NCI-H345 treated with DMSO at 0.1 percent for 48 hours (cell line): ENCODE data around the gene NDUFC2.
A peak's percentile ranks its signal among the peaks of the same experiment; 100 is the strongest.
"Not testable (repeated sequence)": the region's sequence is repeated elsewhere in the genome, so short reads cannot be mapped to it uniquely, and the experiment has no call there.

Experiments
- DNase-seq: peaks from one replicate; lab custom pipeline; 2025; ENCODE audit not compliant: unreplicated experiment; lab: John Stamatoyannopoulos, UW

Gene NDUFC2

DNA sequence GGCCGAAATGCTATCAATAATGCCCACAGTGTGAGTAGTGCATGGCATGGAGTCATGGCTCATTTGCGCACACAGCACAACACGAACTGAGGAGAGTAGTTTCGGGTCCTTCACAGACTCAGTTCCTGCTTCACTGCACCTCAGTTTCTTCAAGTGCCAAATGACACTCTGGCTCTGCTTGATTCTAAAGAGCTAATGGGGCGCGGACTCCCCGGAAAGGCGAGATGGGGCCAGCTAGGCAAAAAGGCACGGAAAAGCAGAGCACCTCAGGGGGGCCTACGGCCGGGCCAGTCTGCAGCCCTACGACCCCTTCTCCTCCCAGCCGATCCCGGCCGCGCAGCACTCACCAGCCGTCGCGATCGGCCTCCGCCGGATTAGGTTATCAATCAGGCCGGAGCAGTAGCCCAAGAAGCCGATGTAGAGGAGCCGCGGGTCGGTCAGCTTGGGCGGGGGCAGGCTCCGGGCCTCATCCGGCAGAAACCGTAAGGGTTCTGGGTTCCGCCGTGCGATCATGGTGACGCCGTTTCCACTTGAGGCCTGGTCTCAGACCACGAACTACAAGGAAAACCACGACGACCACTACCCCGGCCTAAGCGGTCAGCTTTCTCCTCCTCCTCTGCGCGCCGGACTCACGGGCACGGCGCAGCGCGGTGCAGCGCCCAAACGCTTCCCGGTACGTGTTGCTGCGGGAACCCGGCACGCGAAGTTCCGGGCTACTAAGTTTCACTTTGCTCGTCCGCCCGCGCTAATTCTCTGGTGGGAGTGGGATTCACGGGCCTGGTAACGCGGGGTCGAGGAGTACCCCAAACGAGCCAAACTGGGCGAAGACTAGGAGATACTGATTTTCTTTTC lies at the start of gene NDUFC2:
NDUFC2 (minus strand) TSS at position 631 of the 852 bp plus-strand sequence; CDS start at position 513, 118 bp downstream.
- DNase-seq = peak; percentile 74

DNA sequence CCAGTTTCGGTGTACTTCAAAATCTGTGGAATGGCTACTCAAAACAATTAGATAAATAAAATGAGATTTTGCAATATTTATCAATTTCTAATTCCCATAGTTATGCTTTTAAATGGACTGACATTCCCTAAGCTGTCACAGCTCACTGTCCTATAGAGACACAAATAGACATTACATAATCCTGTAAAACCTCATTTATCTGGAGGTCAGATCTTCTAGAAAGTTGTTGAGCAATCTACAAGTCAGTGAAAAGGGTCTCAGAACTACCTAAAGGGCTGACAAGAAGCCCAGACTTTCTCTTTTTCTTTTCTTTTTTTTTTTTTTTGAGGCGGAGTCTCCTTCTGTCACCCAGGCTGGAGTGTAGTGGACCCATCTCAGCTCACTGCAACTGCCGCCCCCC lies 47.7 kb upstream of the NDUFC2 start:
- DNase-seq = no peak

DNA sequence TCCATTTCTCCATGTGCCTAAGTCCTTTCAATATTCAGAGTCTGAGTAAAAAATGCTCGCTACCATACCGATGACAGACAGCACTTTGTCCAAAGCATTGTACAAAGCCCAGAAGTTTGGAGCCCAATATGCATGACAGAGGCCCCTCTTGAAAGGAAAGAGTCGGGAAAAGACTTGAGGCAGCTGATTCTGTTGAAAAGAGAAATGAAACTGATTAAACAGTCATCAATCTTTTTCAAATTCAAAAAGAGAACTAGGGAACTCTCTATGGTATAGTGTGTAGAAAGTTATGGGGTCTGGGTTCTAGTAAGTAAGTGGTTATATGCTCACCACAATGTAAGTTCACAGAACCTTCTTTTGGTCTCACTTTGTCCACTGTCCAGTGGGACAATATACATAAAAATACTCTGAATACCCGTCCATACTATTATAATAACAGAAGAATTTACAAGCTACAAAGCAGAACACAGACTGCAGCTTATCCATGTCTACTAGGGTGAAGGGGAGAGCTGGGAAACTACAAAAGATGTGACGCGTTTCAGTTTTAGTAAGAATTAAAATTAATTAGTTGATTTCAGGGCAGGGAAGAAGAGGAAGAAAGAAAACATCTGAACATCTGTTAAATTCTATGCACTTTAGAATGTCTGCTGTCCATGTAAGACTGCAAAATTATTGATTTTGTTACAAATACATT lies 33.1 kb upstream of the NDUFC2 start:
- no peak for DNase-seq

DNA sequence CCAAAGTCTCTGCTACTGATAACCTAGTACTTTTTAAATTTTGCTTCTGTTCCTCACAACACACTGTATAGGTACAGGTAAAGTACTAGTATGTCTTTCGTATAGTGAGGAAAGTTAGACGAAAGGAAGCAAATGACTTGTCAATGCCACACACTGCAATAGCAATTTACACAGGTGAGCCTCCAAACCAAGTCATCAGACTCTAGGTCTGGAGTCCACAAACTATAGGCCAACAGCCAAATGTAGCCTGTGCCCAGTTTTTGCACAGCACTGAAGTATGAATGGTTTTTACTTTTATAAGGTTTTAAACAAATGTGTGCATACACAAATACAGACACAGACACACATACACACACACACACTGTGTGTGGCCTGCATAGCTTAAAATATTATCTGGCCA lies 31.6 kb upstream of the NDUFC2 start:
- no peak for DNase-seq

DNA sequence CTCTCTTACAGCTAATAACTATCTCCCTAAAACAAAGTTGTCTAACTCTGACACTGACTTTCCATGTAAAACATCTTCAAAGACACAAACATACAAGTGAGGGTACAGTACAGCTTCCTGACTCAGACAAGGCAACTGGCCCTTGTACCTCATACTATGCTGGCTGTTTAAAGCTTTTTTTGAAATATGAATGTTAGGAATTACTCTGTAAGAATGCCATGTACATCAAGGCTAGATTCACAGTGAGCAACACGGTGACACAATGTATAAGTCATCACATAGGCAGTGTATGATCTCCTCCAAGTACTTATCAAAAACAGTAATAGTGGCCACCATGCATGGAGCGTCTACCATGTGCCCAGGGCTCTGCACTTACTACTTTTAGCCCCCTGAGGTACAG lies 31.2 kb upstream of the NDUFC2 start:
- no peak for DNase-seq

DNA sequence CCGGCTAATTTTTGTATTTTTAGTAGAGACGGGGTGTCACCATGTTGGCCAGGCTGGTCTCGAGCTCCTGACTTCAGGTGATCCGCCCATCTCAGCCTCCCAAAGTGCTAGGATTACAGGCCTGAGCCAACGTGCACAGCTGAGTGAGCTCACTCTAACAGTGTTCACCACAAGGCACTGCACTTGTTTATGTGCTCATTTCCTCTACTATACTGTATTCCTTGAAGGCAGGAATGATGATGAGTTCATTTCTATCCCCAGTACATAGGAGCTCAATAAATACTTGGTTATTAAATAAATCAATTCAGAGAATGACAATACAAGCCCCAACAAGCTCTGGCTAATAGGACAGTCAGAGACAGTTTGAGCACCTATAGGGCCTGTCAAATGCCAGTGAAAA lies 30.7 kb upstream of the NDUFC2 start:
- DNase-seq = no peak

DNA sequence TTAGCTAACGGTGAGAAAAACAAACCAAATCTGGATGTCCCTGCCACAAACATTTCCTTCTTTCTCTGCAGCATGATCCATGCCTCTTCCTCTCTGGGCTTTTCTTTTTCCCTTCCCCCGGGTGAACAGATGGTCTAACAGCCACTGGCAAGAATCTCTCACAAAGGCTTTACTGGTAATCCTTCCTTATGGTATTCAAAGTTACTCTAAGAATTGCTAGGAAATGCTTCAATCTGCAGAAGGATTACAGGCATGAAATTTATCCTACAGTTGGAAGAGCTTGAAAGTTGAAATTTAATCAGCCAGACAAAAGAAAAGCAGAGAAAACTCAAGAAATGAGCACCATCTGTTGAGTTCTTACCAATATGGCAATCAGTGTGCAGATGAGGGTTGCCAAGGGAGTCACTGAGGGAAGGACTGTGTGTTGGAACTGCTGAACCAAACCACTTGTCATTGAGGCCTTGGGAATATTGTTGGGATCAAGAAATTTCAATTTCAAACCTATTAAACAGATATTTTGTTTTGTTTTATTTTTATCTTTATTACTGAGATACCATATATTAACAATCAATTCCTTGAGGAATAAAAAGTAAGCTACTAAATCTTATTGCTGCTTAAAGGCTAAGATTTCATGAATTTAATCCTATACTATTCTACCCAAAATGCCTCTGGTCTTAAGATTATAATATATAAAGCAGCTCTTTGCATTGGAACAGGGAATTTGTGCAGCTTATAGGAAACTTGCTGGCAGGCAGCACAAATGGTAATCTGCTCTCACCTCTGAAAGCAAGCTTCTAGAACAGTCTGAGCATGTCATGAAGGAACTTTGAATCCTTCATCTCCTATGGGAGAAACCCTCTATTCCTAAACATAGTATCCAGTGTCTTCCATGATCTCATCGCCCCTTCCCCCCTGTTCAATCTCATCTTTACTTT lies 29.7 kb upstream of the NDUFC2 start:
- DNase-seq = no peak

DNA sequence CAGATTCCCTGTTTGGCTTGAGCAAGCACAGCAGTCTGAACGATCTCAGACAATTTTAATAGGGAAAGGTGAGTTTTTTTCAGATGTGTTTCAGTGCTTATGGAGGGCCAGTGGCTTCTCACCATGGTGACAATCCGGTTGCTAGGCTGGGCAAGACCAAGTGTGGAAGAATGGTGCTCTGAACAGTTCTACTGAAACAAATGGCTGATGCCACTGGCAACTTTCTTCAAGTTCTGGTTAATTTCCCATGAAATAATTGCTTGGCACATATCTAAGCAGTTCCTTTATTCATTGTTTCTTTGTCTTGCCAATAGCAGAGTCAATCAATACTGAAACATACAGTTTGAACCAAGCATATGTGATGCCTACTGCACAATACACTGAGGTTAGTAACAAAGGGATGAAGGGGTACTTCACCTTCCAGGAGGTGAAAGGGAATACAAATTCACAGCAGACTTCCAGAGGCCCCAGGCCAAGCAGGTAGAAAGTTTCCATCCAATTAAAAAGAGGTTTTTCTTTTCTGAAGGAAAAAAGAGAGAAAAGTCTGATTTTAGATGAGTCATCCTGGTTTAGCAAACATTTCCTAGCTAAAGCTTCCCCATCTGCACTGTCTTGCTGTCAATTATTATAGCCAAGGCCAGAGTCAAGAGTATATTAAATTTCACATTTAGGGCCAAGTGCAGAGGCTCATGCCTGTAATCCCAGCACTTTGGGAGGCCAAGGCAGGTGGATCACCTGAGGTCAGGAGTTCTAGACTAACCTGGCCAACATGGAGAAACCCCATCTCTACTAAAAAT lies 21.2 kb upstream of the NDUFC2 start:
- peak; percentile 88 for DNase-seq

DNA sequence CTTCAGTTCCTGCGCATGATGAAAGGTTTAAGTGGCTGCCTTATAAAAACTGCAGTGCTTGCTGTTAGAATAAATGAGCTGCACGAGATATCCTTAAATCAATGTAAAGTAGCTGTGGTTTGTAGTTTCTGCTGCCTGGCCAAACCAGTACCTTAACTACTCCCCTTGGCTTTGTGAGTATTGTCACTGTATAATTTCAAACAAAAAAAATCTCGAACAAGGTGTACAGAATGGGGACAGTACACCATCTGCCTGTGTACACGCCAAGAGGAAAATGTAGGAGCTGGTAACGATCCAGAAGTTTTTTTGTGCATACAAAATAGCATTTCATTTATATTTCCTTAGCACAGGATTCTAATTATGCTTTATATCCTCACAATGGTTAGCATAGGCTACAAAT lies 20.6 kb upstream of the NDUFC2 start:
- DNase-seq = peak; percentile 48

DNA sequence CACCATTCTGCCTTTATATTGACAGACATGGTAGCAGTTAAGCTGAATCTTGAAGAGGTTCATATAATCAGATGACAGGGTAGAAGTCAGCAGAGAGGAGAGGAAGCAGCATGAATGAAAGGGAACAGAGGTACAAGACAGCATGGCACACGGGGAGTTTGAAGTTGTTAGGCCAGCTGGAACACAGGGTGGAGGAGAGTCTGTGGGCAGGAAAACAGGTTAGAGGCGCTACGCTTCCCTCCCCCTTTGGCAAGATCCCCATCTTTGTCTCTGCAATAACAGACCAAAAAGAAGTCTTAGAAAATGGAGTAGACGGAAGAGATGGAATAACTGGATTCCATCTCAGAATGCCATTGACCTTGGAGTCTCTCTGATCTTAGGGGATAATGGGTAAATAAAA lies 20.0 kb upstream of the NDUFC2 start:
- DNase-seq = peak; percentile 39

DNA sequence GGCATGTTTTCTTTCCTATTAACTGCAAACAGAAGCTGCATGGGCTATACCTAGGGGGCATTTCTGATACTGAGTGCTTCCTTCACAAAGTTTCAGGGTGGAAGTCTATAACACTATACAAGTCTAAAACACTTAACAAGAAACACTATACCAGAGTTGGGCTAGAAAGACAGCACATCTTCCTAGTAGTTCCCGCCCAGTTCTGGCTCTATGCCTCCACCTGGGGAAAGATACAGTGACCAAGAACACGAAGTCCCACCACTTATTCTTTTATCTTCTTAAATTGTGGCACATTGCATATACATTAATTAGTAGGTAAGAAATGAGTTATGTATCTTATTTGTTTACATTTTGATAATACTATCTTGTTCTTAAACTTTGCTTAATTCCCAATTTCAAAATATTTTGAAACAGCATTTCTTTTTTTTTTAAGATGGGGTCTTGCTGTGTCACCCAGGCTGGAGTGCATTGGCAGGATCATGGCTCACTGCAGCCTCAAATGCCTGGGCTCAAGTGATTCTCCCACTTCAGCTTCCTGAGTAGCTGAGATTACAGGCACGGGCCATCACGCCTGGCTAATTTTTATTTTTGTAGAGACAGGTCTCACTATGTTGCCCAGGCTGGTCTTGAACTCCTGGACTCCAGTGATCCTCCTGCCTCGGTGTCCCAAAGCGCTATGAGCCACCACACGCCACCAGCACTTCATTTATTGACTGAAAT lies 18.2 kb upstream of the NDUFC2 start:
- DNase-seq = no peak

DNA sequence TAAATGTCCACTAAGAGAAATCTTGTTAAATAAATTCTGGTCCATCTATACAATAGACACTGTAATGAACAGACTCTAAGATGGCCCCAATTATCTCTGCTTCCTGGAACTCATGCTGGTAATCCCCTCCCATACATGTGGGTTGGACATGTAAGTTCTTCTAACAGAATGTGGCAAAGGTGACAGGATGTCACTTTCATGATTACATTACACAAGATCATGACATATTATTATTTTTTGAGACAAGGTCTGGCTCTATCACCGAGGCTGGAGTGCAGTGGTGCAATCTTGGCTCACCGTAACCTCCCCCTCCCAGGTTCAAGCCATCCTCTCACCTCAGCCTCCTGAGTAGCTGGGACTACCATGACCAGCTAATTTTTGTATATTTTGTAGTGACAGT lies 14.6 kb upstream of the NDUFC2 start:
- no peak for DNase-seq

DNA sequence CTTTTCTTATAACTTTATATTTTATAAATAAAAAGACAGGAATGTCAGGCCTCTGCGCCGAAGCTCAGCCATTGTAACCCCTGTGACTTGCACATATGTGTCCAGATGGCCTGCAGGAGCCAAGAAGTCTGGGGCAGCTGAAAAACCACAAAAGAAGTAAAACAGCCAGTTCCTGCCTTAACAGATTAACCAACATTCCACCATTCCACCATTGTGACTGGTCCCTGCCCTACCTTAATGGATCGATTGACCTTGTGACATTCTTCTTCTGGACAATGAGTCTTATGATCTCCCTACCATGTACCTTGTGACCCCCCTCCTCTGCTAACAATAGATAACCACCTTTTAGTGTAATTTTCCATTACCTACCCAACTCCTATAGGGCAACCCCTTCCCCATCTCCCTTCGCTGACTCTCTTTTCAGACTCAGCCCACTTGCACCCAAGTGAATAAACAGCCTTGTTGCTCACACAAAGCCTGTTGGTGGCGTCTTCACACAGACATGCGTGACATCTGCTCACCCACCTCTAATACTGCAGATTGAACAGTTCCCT lies 6.9 kb upstream of the NDUFC2 start:
- DNase-seq = not testable (repeated sequence)

DNA sequence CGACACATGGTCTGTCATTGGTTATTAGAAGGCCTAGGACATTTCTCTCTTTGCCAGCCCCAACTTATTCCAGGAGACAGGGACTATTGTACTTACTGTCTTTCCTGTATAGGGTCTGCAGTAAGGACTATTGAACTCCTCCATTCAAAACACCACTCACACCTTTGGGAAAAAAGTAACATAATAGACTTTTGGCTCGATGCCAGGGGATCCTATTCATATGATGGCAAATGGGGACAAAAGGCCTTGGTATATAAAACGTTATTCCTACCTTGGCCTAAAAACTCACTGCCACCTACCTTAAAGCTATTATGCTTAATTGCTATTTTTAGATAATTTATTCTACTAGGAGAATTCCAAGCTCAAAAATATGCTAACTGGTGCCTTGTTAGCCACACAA lies 6.3 kb upstream of the NDUFC2 start:
- peak; percentile 84 for DNase-seq

DNA sequence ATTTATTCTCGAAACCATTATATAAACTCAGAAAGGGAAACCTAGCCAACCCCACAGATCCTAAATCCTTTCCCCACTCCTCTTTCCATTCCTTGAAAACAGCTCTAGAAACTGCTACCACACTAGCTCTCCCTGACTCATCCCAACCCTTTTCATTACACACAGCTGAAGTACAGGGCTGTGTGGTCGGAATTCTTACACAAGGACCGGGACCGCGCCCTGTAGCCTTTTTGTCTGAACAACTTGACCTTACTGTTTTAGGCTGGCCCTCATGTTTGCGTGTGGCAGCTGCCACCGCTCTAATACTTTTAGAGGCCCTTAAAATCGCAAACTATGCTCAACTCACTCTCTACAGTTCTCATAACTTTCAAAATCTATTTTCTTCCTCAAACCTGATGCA lies 4.8 kb upstream of the NDUFC2 start:
- DNase-seq = not testable (repeated sequence)

DNA sequence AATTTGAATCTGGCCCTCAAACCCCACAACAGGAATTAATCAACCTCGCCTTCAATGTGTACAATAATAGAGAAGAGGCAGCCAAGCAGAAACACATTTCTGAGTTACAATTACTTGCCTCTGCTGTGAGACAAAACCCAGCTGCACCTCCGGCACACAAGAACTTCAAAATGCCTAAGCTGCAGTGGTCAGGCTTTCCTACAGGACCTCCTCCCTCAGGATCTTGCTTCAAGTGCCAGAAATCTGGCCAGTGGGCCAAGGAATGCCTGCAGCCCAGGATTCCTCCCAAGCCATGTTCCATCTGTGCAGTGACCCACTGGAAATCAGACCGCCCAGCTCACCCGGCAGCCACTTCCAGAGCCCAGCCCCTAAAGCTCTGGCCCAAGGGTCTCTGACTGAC lies 3.4 kb upstream of the NDUFC2 start:
- no peak for DNase-seq

DNA sequence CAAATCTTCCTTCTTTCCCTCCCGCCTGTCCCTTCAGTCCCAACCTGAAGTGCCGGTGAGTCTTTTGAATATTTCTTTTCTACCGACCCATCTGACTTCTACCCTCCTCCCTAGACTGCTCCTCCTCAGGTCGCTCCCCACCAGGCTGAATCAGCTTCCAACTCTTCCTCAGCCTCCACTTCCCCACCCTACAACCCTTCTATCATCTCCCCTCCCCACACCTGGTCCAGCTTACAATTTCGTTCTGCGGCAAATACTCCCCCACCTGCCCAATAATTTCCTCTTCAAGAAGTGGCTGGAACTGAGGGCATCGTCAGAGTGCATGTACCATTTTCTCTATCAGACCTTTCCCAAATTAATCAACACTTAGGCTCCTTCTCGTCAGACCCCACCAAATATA lies 2.5 kb upstream of the NDUFC2 start:
- DNase-seq = no peak

DNA sequence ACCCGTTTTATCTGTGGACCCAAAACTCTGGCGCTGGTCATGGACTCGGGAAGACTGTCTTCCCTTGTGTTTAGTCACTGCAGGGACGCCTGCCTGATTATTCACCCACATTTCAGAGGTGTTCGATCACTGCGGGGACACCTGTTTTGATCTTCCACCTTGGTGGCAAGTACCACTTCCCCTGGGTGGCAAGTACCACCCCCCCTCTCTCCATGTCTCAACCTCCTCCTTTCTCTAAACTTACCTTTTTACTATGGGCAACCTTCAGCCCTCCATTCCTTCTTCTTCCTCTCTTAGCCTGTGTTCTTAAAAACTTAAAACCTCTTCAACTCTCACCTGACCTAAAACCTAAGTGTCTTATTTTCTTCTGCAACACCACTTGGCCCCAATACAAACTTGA lies 1.9 kb upstream of the NDUFC2 start:
- DNase-seq = no peak

DNA sequence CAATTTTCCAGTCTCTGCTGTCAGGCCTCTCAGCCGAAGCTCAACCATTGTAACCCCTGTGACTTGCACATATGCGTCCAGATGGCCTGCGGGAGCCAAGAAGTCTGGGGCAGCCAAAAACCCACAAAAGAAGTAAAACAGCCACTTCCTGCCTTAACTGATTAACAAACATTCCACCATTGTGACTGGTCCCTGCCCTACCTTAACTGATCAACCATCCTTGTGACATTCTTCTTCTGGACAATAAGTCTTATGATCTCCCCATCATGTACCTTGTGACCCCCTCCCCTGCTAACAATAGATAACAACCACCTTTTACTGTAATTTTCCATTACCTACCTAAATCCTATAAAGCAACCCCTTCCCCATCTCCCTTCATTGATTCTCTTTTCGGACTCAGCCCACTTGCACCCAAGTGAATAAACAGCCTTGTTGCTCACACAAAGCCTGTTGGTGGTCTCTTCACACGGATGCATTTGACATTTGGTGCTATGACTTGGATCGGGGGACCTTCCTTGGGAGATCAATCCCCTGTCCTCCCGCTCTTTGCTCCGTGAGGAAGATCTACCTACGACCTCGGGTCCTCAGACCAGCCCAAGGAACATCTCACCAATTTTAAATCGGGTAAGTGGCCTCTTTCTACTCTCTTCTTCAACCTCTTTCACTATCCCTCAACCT lies 1.3 kb upstream of the NDUFC2 start:
- DNase-seq = no peak
